K562 (cell line): ENCODE results near the gene ARF1. TPM values are rescaled to one million over a fixed set of nuclear protein-coding genes. Genes with fewer than 3 reads are reported as not detected.

ENCODE experiments used
- ARNT ChIP-seq, 2 experiments: fragments of 450-650 bp; IDR thresholded peaks; 2 replicates each; pipeline ENCODE4 v1.6.1; 2016; ENCODE audit warnings: mild to moderate bottlenecking in 1 of 2
- BCOR ChIP-seq: fragments of 450-650 bp; IDR thresholded peaks from 2 replicates; pipeline ENCODE4 v1.6.1; 2016
- CBFA2T3 ChIP-seq: fragments of 450-650 bp; IDR thresholded peaks from 2 replicates; pipeline ENCODE4 v1.6.1; 2017
- CREM ChIP-seq: IDR thresholded peaks from 2 replicates; pipeline ENCODE4 v1.6.1; 2014; ENCODE audit warnings: antibody characterized with exemption, low read depth
- HMBOX1 ChIP-seq: sonication (generic); IDR thresholded peaks from 2 replicates; pipeline ENCODE4 v1.6.1; 2016
- ID3 ChIP-seq, 2 experiments: fragments of 250-450 bp in 1 of 2; fragments of 450-650 bp in 1 of 2; sonication (Bioruptor Pico) in 1 of 2; IDR thresholded peaks; 2 replicates each; pipeline versions ENCODE4 v1.6.1 to v1.8.0; 2016 to 2021; ENCODE audit warnings: mild to moderate bottlenecking in 2 of 2, moderate library complexity in 2 of 2, missing compliant biosample characterization in 1 of 2, missing genetic modification characterization in 1 of 2
- MAZ ChIP-seq, 2 experiments: fragments of 450-650 bp in 1 of 2; sonication (generic) in 1 of 2; formaldehyde crosslinking; IDR thresholded peaks in 1 of 2; conservative IDR thresholded peaks in 1 of 2; 2 replicates each; pipeline versions ENCODE4 v1.4.0 to v1.5.0; 2020; ENCODE audit warnings: mild to moderate bottlenecking in 1 of 2, missing genetic modification reagents in 1 of 2
- MYNN ChIP-seq, 2 experiments: sonication (generic); formaldehyde crosslinking in 1 of 2; IDR thresholded peaks; 2 replicates each; pipeline versions ENCODE4 v1.5.0 to v1.6.1; 2016 to 2020; ENCODE audit warnings: antibody characterized with exemption in 1 of 2, missing genetic modification reagents in 1 of 2
- NEUROD1 ChIP-seq: fragments of 150-350 bp; IDR thresholded peaks from 2 replicates; pipeline ENCODE4 v1.6.1; 2014; ENCODE audit warnings: borderline replicate concordance, low read length, low read depth; ENCODE audit not compliant: partially characterized antibody
- NR1H2 ChIP-seq: sonication (generic); formaldehyde crosslinking; IDR thresholded peaks from 2 replicates; pipeline ENCODE4 v1.4.0; 2020; ENCODE audit warnings: mild to moderate bottlenecking, missing genetic modification reagents
- NR3C1 ChIP-seq: sonication (generic); formaldehyde crosslinking; IDR thresholded peaks from 2 replicates; pipeline ENCODE4 v1.8.1; 2022; ENCODE audit warnings: missing genetic modification reagents
- POLR2AphosphoS5 ChIP-seq: IDR thresholded peaks from 2 replicates; pipeline ENCODE4 v1.6.1; 2011; ENCODE audit warnings: mild to moderate bottlenecking, low read depth, low read length, moderate library complexity; ENCODE audit not compliant: control insufficient read depth, insufficient read depth
- RNF2 ChIP-seq: sonication (generic); IDR thresholded peaks from 2 replicates; pipeline ENCODE4 v1.6.1; 2016
- SIN3A ChIP-seq, 2 experiments: fragments of 150-350 bp in 1 of 2; IDR thresholded peaks; 2 replicates each; pipeline ENCODE4 v1.6.1; 2011 to 2016; ENCODE audit warnings: borderline replicate concordance in 2 of 2, low read depth in 2 of 2, low read length in 2 of 2, mild to moderate bottlenecking in 2 of 2, moderate library complexity in 2 of 2; ENCODE audit not compliant: control insufficient read depth in 1 of 2
- SMARCC2 ChIP-seq: fragments of 450-650 bp; IDR thresholded peaks from 2 replicates; pipeline ENCODE4 v1.6.1; 2017; ENCODE audit warnings: antibody characterized with exemption, moderate library complexity, mild to moderate bottlenecking, low read depth
- STAT5B ChIP-seq: fragments of 250-450 bp; sonication (Bioruptor Pico); IDR thresholded peaks from 2 replicates; pipeline ENCODE4 v1.8.0; 2021; ENCODE audit warnings: mild to moderate bottlenecking, inconsistent platforms
- TCF3 ChIP-seq: sonication (generic); formaldehyde crosslinking; IDR thresholded peaks from 2 replicates; pipeline ENCODE4 v1.4.0; 2020; ENCODE audit warnings: mild to moderate bottlenecking, missing genetic modification reagents
- TFAP4 ChIP-seq: sonication (generic); formaldehyde crosslinking; IDR thresholded peaks from 2 replicates; pipeline ENCODE4 v1.8.0; 2022; ENCODE audit warnings: missing genetic modification reagents, mild to moderate bottlenecking, moderate library complexity, borderline replicate concordance
- TOE1 ChIP-seq, 2 experiments: fragments of 450-650 bp in 1 of 2; sonication (generic) in 1 of 2; formaldehyde crosslinking in 1 of 2; IDR thresholded peaks; 2 replicates each; pipeline versions ENCODE4 v1.7.1 to v1.8.0; 2016 to 2022; ENCODE audit warnings: borderline replicate concordance in 2 of 2, mild to moderate bottlenecking in 2 of 2, antibody characterized with exemption in 1 of 2, inconsistent platforms in 1 of 2, low read depth in 1 of 2, missing genetic modification reagents in 1 of 2, moderate library complexity in 1 of 2
- ZBTB2 ChIP-seq: fragments of 450-650 bp; IDR thresholded peaks from 2 replicates; pipeline ENCODE4 v1.6.1; 2016; ENCODE audit warnings: antibody characterized with exemption
- ZNF384 ChIP-seq: IDR thresholded peaks from 2 replicates; pipeline ENCODE4 v1.6.1; 2012; ENCODE audit warnings: low read depth, low read length, improper control_type of control experiment
- polyA plus RNA-seq, 8 experiments: library from polyadenylated mRNA; depleted of rRNA in 4 of 8; stranded (reverse) in 5 of 8; unstranded in 3 of 8; fragments of >200 nt; fragmentation: Nextera tagmentation in 2 of 8; fragmentation: Illumina TruSeq in 1 of 8; extraction: Ambion mirVana in 2 of 8; extraction: Trizol in 1 of 8; gene quantifications; 2 replicates each; pipeline versions ENCODE4 v1.2.1 to v1.2.3, GENCODE V29; 2011 to 2014; ENCODE audit warnings: inconsistent platforms in 1 of 8, missing spikeins in 1 of 8
- total RNA-seq, 7 experiments: library from RNA; depleted of rRNA in 6 of 7; stranded (reverse); fragments of >200 nt in 6 of 7; fragmentation: Illumina TruSeq in 2 of 7; extraction: Trizol in 2 of 7; gene quantifications; 2 replicates each; pipeline versions ENCODE4 v1.2.1 to v1.2.3, GENCODE V29; 2011 to 2021; ENCODE audit warnings: low replicate concordance in 1 of 7

The ARF1 gene
- total and polyA plus RNA-seq, 9 of the 15 experiments (the other 6 are each of a cell fraction or from before 2014, with no cell fraction given): 69.8 to 593 (median 325) TPM

- TF ChIP-seq HMBOX1 (no peak), NEUROD1 (peak; percentile 23), NR1H2 (CRISPR knock-in tag) (no peak), POLR2AphosphoS5 (peak; percentile 95), MAZ (CRISPR knock-in tag; conservative IDR thresholded peaks at IDR 0.05 in 1 of 2, IDR thresholded peaks at IDR 0.05 in 1 of 2) (peak; percentile 65 to 72; a peak in 2 of 4 replicates), STAT5B (CRISPR knock-in tag) (no peak), CREM (peak; percentile 46; the same call in 1 of the 2 replicates), TOE1 (IDR thresholded peaks at IDR 0.05; ENCODE audit: borderline replicate concordance) (peak; percentile 64), TOE1 (CRISPR knock-in tag; IDR thresholded peaks at IDR 0.05; ENCODE audit: borderline replicate concordance, low read depth) (no peak), ZNF384 (no peak), ID3 (CRISPR knock-in tag; IDR thresholded peaks at IDR 0.05) (no peak), ID3 (tag; IDR thresholded peaks at IDR 0.05) (0 out of 2 replicates have a peak, but pooled peaks have one; percentile 63), RNF2 (0 out of 2 replicates have a peak, but pooled peaks have one; percentile 53), NR3C1 (no peak), TFAP4 (CRISPR knock-in tag) (peak; percentile 79; the same call in 1 of the 2 replicates), SIN3A (IDR thresholded peaks at IDR 0.05; ENCODE audit: borderline replicate concordance in 2 of 2, control insufficient read depth in 1 of 2, low read depth in 2 of 2, low read length in 2 of 2) (peak in 1 of 2 experiments; percentile 68; a peak in 1 of 4 replicates), CBFA2T3 (peak; percentile 98), SMARCC2 (peak; percentile 76), BCOR (peak; percentile 92), ARNT (IDR thresholded peaks at IDR 0.05) (peak; percentile 73 to 82; a peak in 2 of 4 replicates), TCF3 (CRISPR knock-in tag) (peak; percentile 99), ZBTB2 (peak; percentile 90), MYNN (IDR thresholded peaks at IDR 0.05) (peak; percentile 91), MYNN (CRISPR knock-in tag; IDR thresholded peaks at IDR 0.05) (no peak)
Measured at GRCh38 chr1:228145463-228146416, 63.2 kb downstream of the ARF1 start (continued).
